HEK293 (cell line): Measurements from ENCODE around the gene THSD4.

ENCODE experiments used
- CTCF ChIA-PET: fragments of 350-600 bp; formaldehyde crosslinking; extraction: SDS; loops from one replicate; lab custom pipeline; 2021; ENCODE audit warnings: antibody characterized with exemption; lab: Yijun Ruan, JAX
- POLR2A ChIA-PET: fragments of 300-600 bp; formaldehyde crosslinking; extraction: SDS; loops from one replicate; lab custom pipeline; 2020; ENCODE audit warnings: antibody characterized with exemption, inconsistent platforms; lab: Yijun Ruan, JAX
- H3K27ac ChIP-seq: fragments of 200-500 bp; sonication (Bioruptor generic); 2 replicates; pipeline ENCODE4 v1.5.1; 2014; ENCODE audit warnings: low read depth, low read length, control low read depth, inconsistent platforms; ENCODE audit errors: extremely low read depth
- H3K36me3 ChIP-seq, 2 experiments: fragments of 200-500 bp in 1 of 2; sonication (Bioruptor generic) in 1 of 2; 1 replicate in 1 of 2; 2 replicates in 1 of 2; pipeline ENCODE4 v1.5.1; 2014 to 2017; ENCODE audit warnings: inconsistent platforms in 2 of 2, low read length in 2 of 2; ENCODE audit not compliant: control insufficient read depth in 2 of 2, insufficient read depth in 1 of 2
- H3K4me1 ChIP-seq: fragments of 200-500 bp; sonication (Bioruptor generic); 2 replicates; pipeline ENCODE4 v1.5.1; 2014; ENCODE audit warnings: mild to moderate bottlenecking, low read length, inconsistent platforms; ENCODE audit not compliant: control insufficient read depth, insufficient read depth
- H3K4me3 ChIP-seq: 2 replicates; pipeline ENCODE4 v1.5.1; 2011; ENCODE audit warnings: low read depth, mild to moderate bottlenecking, control low read depth, low read length, moderate library complexity
- H3K9me3 ChIP-seq: fragments of 200-500 bp; sonication (Bioruptor generic); 2 replicates; pipeline ENCODE4 v1.5.1; 2014; ENCODE audit warnings: low read depth, low read length, inconsistent platforms; ENCODE audit not compliant: control insufficient read depth, insufficient read depth
- HOXA7 ChIP-seq: sonication (generic); formaldehyde crosslinking; IDR thresholded peaks from 2 replicates; pipeline ENCODE4 v1.8.1; 2022; ENCODE audit warnings: missing genetic modification reagents, borderline replicate concordance
- KLF10 ChIP-seq: fragments of 450-650 bp; IDR thresholded peaks from 2 replicates; pipeline ENCODE4 v1.5.1; 2018; ENCODE audit warnings: missing biosample characterization, mild to moderate bottlenecking, missing genetic modification characterization
- SP7 ChIP-seq: fragments of 450-650 bp; formaldehyde crosslinking; IDR thresholded peaks from 2 replicates; pipeline ENCODE4 v1.5.1; 2016; ENCODE audit warnings: missing biosample characterization, missing genetic modification characterization
- ZIC2 ChIP-seq: fragments of 450-650 bp; formaldehyde crosslinking; IDR thresholded peaks from 2 replicates; pipeline ENCODE4 v1.5.1; 2016; ENCODE audit warnings: missing biosample characterization, missing genetic modification characterization
- ZNF169 ChIP-seq: fragments of 450-650 bp; formaldehyde crosslinking; IDR thresholded peaks from 2 replicates; pipeline ENCODE4 v1.5.1; 2016; ENCODE audit warnings: missing biosample characterization, missing genetic modification characterization
- ZNF248 ChIP-seq: fragments of 450-650 bp; formaldehyde crosslinking; IDR thresholded peaks from 2 replicates; pipeline ENCODE4 v1.5.1; 2017; ENCODE audit warnings: missing biosample characterization, missing genetic modification characterization
- ZNF37A ChIP-seq: fragments of 450-650 bp; IDR thresholded peaks from 2 replicates; pipeline ENCODE4 v1.5.1; 2018; ENCODE audit warnings: missing biosample characterization, missing genetic modification characterization
- ZNF473 ChIP-seq: fragments of 450-650 bp; formaldehyde crosslinking; IDR thresholded peaks from 2 replicates; pipeline ENCODE4 v1.5.1; 2017; ENCODE audit warnings: missing biosample characterization, missing genetic modification characterization
- ZNF48 ChIP-seq: fragments of 450-650 bp; formaldehyde crosslinking; IDR thresholded peaks from 2 replicates; pipeline ENCODE4 v1.5.1; 2016; ENCODE audit warnings: missing biosample characterization, missing genetic modification characterization
- ZNF555 ChIP-seq: fragments of 450-650 bp; formaldehyde crosslinking; conservative IDR thresholded peaks from 2 replicates; pipeline ENCODE4 v1.5.1; 2017; ENCODE audit warnings: missing biosample characterization, mild to moderate bottlenecking, missing genetic modification characterization, inconsistent platforms
- ZNF571 ChIP-seq: fragments of 450-650 bp; formaldehyde crosslinking; IDR thresholded peaks from 2 replicates; pipeline ENCODE4 v1.5.0; 2017; ENCODE audit warnings: missing biosample characterization, missing genetic modification characterization
- ZNF658 ChIP-seq: fragments of 450-650 bp; formaldehyde crosslinking; IDR thresholded peaks from 2 replicates; pipeline ENCODE4; 2016; ENCODE audit warnings: missing biosample characterization, missing genetic modification characterization
- ZNF664 ChIP-seq: fragments of 450-650 bp; formaldehyde crosslinking; IDR thresholded peaks from 2 replicates; pipeline ENCODE4 v1.5.1; 2016; ENCODE audit warnings: missing biosample characterization, missing genetic modification characterization
- ZNF701 ChIP-seq: fragments of 450-650 bp; formaldehyde crosslinking; IDR thresholded peaks from 2 replicates; pipeline ENCODE4 v1.5.1; 2016; ENCODE audit warnings: missing biosample characterization, missing genetic modification characterization
- ZNF76 ChIP-seq: fragments of 450-650 bp; formaldehyde crosslinking; IDR thresholded peaks from 2 replicates; pipeline ENCODE4; 2016; ENCODE audit warnings: low read depth, missing biosample characterization, missing genetic modification characterization, borderline replicate concordance
- ZNF837 ChIP-seq: fragments of 450-650 bp; formaldehyde crosslinking; IDR thresholded peaks from 2 replicates; pipeline ENCODE4 v1.5.1; 2016; ENCODE audit warnings: missing biosample characterization, missing genetic modification characterization
- ZSCAN30 ChIP-seq: fragments of 450-650 bp; IDR thresholded peaks from 2 replicates; pipeline ENCODE4 v1.5.1; 2018; ENCODE audit warnings: missing biosample characterization, mild to moderate bottlenecking, missing genetic modification characterization, moderate library complexity
- TF ChIP-seq, protein P1 (sequence below): fragments of 450-650 bp; formaldehyde crosslinking; IDR thresholded peaks from 2 replicates; pipeline ENCODE4 v1.5.1; 2016; ENCODE audit warnings: missing biosample characterization, missing genetic modification characterization
- TF ChIP-seq, protein P2 (sequence below): fragments of 450-650 bp; formaldehyde crosslinking; IDR thresholded peaks from 2 replicates; pipeline ENCODE4 v1.5.1; 2016; ENCODE audit warnings: missing biosample characterization, missing genetic modification characterization, borderline replicate concordance
- TF ChIP-seq, protein P3 (sequence below): fragments of 450-650 bp; formaldehyde crosslinking; IDR thresholded peaks from 2 replicates; pipeline ENCODE4 v1.5.1; 2016; ENCODE audit warnings: missing biosample characterization, missing genetic modification characterization

The THSD4 gene

DNA sequence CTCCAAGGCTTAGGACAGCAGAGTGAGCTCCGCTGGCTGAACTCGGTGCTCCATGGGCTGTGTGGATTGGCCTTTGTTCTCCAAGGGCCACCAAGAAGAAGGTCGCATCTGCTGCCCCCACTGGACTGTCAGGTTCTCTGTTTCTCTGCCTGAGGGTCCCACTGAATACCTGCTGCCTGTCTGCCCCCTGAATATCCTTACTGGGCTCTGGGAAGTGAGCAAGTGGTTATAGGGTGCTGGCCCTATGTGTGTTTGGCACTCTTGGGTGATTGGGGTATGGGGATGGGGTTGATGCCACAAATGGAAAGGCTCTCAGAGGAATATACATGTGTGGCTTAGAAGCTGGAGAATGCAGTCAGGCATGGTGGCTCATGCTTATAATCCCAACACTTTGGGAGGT lies 82.3 kb downstream of the THSD4 start (continued):
- TF ChIP-seq, protein P1, sequence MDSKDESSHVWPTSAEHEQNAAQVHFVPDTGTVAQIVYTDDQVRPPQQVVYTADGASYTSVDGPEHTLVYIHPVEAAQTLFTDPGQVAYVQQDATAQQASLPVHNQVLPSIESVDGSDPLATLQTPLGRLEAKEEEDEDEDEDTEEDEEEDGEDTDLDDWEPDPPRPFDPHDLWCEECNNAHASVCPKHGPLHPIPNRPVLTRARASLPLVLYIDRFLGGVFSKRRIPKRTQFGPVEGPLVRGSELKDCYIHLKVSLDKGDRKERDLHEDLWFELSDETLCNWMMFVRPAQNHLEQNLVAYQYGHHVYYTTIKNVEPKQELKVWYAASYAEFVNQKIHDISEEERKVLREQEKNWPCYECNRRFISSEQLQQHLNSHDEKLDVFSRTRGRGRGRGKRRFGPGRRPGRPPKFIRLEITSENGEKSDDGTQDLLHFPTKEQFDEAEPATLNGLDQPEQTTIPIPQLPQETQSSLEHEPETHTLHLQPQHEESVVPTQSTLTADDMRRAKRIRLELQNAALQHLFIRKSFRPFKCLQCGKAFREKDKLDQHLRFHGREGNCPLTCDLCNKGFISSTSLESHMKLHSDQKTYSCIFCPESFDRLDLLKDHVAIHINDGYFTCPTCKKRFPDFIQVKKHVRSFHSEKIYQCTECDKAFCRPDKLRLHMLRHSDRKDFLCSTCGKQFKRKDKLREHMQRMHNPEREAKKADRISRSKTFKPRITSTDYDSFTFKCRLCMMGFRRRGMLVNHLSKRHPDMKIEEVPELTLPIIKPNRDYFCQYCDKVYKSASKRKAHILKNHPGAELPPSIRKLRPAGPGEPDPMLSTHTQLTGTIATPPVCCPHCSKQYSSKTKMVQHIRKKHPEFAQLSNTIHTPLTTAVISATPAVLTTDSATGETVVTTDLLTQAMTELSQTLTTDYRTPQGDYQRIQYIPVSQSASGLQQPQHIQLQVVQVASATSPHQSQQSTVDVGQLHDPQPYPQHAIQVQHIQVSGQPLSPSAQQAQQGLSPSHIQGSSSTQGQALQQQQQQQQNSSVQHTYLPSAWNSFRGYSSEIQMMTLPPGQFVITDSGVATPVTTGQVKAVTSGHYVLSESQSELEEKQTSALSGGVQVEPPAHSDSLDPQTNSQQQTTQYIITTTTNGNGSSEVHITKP (tag by site-specific recombination) = no peak
- no peak for TF ChIP-seq ZNF555
- no peak for TF ChIP-seq ZNF37A

DNA sequence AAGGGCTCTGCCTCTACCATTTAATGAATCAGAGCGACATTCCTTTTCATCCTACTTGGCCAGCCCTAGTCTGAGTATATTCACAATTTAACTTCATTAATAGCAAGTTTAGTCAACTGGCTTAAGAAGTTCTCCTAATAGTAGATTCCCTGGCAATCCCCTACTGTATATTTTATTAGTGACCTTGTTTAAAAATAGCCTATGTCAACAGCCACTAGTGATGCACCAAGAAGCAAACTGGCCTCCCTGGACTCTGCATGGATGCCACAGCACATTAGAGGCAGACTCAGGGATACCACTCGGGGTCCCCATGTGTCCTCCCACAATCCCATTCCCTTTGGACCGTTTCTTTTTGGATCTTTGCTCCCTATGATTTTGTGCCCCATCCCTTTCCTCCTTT lies 83.6 kb downstream of the THSD4 start:
- no peaks in the 10 kb centered on the region for H3K9me3 ChIP-seq
- TF ChIP-seq ZNF701 (no peak), ZNF248 (tag by site-specific recombination) (no peak), SP7 (tag by site-specific recombination) (no peak), ZNF837 (tag by site-specific recombination) (no peak), KLF10 (tag by site-specific recombination) (no peak), ZIC2 (tag by site-specific recombination) (no peak), ZNF76 (tag by site-specific recombination) (no peak), ZNF473 (tag by site-specific recombination) (no peak), ZNF658 (tag by site-specific recombination) (no peak), ZNF571 (tag by site-specific recombination) (no peak), ZNF169 (tag by site-specific recombination) (no peak), ZNF48 (no peak), HOXA7 (CRISPR knock-in tag) (no peak), ZNF664 (no peak), ZSCAN30 (tag by site-specific recombination) (no peak)
- TF ChIP-seq, protein P2, sequence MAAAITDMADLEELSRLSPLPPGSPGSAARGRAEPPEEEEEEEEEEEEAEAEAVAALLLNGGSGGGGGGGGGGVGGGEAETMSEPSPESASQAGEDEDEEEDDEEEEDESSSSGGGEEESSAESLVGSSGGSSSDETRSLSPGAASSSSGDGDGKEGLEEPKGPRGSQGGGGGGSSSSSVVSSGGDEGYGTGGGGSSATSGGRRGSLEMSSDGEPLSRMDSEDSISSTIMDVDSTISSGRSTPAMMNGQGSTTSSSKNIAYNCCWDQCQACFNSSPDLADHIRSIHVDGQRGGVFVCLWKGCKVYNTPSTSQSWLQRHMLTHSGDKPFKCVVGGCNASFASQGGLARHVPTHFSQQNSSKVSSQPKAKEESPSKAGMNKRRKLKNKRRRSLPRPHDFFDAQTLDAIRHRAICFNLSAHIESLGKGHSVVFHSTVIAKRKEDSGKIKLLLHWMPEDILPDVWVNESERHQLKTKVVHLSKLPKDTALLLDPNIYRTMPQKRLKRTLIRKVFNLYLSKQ (tag by site-specific recombination) = no peak
- TF ChIP-seq, protein P3, sequence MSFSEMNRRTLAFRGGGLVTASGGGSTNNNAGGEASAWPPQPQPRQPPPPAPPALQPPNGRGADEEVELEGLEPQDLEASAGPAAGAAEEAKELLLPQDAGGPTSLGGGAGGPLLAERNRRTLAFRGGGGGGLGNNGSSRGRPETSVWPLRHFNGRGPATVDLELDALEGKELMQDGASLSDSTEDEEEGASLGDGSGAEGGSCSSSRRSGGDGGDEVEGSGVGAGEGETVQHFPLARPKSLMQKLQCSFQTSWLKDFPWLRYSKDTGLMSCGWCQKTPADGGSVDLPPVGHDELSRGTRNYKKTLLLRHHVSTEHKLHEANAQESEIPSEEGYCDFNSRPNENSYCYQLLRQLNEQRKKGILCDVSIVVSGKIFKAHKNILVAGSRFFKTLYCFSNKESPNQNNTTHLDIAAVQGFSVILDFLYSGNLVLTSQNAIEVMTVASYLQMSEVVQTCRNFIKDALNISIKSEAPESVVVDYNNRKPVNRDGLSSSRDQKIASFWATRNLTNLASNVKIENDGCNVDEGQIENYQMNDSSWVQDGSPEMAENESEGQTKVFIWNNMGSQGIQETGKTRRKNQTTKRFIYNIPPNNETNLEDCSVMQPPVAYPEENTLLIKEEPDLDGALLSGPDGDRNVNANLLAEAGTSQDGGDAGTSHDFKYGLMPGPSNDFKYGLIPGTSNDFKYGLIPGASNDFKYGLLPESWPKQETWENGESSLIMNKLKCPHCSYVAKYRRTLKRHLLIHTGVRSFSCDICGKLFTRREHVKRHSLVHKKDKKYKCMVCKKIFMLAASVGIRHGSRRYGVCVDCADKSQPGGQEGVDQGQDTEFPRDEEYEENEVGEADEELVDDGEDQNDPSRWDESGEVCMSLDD (tag by site-specific recombination) = no peak

More for the DNA sequence above, 83.6 kb downstream of the THSD4 start:
- no peak overlapping the region for H3K27ac ChIP-seq
- H3K4me1 ChIP-seq = peaks cover 13% of the 10 kb centered on the region
- no peak overlapping the region for H3K4me3 ChIP-seq
- H3K36me3 ChIP-seq = no peaks in the 10 kb centered on the region
- CTCF ChIA-PET = no interaction called here
- POLR2A ChIA-PET = interaction anchor here (0.6 kb wide), 1 partner anchor 17 kb away, joined by 3 read pairs; no protein-coding TSS in a partner anchor
